ENCODE data around the gene HSPD1.
"Not testable (repeated sequence)": the region's sequence is repeated elsewhere in the genome, so short reads cannot be mapped to it uniquely, and the experiment has no call there.

Gene HSPD1

DNA sequence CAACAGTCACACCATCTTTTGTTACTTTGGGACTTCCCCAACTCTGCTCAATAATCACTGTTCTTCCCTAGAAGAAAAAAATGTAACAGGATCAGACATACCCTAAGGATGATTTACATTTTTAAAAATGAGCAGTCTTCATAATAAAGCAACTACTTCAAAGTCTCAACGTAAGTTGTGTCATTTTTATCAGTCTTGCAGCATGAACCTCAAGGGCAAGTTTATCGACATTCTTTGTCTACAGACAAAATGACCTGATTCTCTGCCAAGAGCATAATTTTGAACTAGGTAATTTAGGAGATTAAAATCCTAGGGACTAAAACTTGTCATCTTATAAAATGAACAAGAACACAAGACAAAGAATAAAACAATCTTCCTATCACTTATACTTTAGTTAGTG is 2.3 kb downstream of the HSPD1 start:
- DNase-seq (ENCODE audit: extremely low read depth in 1 of 2, low read depth in 1 of 2), result no peak

DNA sequence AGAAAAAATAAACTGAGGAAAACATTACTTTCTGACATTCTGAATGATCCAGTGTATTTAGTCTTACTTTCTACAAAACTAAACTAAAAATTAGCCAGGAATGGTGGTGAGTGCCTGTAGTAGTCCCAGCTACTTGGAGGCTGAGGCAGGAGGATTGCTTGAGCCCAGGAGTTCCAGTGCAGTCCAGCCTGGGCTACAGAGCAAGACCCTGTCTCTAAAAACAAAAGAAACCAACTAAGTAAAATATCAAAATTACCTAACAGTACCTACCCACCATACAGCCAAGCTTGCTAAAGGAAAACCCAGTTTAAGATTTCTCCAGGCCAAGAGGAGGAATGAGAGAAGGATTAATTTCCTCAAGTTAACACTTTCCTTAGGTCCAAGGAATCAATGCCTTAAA is 2.9 kb downstream of the HSPD1 start:
- no peak for DNase-seq (ENCODE audit: extremely low read depth in 1 of 2, low read depth in 1 of 2)

DNA sequence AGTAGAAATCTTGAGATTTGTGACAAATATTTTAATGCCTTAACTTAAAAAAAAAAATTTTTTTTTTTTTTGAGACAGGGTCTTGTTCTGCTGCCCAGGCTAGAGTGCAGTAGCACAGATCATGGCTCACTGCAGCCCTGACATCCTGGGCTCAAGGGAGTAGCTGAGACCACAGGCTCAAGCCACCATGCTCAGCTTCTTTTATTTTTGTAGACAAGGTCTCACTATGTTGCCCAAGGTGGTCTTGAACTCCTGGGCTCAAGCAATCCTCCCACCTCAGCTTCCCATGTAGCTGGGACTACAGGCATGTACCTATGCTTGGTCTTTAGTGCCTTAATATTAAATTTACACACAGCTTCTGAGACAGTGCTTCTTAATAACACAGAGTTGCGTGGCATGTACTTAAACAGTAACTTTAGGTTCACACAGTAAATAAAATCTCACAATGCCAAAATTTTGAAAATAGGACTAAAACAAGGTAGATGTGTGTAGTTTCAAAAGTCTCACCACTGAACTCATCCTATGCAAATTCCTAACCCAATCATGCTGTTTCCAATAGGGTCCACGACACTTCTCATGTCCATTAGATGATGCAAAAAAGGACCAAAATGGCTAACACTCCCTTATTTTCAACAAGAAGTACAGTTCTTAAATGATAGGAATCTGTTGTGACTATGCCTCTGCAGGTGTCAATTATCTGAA is 4.1 kb downstream of the HSPD1 start:
- no peak for DNase-seq (ENCODE audit: extremely low read depth in 1 of 2, low read depth in 1 of 2)

DNA sequence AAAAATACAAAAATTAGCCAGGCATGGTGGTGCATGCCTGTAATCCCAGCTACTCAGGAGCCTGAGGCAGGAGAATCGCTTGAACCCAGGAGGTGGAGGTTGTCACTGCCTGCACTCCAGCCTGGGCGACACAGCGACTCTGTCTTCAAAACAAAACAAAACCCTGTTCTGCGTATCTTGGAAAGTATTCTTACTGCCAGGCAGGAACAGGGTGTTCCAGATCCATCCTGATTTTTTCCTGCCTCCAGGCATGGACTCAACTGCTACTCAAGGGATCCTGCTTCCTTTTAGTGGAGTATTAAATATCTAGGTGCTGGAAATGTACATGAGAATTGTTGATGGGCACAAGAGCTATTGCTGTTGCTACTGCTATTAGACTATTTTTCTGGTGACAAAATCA is 12.3 kb downstream of the HSPD1 start:
- DNase-seq (ENCODE audit: extremely low read depth in 1 of 2, low read depth in 1 of 2), result no peak

DNA sequence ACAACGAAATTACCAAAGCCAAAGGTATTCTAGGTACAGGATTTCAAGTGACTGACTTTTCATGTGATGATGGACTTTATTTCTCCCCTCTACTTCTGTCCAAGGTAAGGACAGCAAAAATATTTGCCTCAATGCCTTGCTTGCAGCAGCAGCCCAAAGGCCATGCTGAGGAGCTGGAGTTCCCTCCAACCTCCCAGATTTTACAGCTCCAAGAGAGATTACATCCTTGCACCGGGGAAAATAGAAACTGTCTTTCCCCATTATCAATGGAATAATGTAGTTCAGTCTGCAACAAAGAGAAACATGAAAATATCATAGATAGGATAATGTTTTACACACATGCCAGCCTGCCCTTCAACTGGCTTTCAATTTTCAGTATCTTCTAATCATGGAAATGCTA is 13.5 kb downstream of the HSPD1 start:
- no peak for DNase-seq (ENCODE audit: extremely low read depth in 1 of 2, low read depth in 1 of 2)

DNA sequence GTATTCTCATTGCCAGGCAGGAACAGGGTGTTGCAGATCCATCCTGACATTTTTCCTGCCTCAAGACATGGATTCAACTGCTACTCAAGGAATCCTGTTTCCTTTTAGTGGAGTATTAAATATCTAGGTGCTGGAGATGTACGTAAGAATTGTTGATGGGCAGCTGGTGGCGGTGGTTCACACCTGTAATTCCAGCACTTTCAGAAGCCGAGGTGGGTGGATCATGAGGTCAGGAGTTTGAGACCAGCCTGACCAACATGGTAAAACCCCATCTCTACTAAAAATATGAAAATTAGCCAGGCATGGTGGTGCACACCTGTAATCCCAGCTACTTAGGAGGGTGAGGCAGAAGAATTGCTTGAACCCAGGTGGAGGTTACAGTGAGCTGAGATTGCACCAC is 15.4 kb downstream of the HSPD1 start:
- DNase-seq (ENCODE audit: extremely low read depth in 1 of 2, low read depth in 1 of 2), result not testable (repeated sequence)

DNA sequence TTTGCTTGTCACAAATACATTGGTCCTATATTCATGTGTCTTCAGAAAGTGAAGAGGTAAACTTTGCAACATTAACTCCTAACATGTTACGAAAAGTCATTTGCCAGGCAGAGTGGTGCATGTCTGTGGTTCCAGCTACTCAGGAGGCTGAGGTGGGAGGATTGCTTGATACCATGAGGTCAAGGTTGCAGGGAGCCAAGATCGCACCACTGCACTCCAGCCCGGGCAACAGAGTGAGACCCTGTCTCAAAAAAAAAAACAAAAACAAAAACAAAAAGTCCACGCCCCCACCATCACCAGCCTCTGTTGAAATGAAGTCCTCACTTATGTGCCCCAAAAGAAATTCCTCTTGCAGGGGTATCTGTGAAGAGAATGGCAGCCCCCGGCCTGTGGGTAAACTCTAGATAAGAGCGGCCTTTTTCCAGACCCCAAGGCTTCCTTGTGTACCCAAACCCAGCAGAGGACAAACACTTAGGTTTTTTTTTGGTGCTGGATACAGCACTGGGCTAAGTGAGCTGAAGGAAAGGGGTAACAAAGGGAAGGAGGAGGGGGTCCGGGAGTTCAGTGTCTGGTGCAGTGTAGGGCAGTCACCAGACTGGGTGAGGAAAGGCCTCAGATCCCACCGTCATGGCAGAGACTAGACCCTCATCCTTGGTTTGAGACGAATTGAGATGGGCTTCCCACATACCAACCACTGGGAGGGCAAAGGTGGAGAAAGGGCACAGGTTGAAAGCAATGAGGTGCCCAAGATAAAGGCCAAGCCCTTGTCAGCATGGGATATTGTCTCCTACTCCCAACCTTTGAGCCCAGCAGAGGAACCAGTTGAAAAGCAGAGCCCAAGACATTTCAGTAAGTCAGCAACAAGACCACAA is 19.2 kb downstream of the HSPD1 start:
- no peak for DNase-seq (ENCODE audit: extremely low read depth in 1 of 2, low read depth in 1 of 2)

DNA sequence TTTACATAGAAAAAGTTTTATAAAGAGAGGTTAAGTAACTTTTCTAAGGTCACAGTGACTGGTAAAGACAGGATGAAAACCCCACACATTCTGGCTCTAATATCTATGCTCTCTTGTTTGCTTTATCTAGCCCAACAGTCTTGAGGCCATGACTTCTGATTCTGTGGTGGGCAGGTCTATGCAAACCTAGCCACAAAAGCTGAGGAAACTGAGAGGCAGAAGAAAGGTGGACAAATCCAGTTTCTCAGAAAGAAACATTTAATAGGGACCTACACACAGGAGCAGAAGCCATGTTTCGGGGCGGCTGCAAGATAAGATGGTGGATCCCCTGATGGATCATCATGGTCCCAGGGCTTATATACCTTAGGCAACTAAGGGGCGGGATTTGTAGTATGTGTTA is 21.8 kb downstream of the HSPD1 start:
- DNase-seq (ENCODE audit: extremely low read depth in 1 of 2, low read depth in 1 of 2), result no peak

DNA sequence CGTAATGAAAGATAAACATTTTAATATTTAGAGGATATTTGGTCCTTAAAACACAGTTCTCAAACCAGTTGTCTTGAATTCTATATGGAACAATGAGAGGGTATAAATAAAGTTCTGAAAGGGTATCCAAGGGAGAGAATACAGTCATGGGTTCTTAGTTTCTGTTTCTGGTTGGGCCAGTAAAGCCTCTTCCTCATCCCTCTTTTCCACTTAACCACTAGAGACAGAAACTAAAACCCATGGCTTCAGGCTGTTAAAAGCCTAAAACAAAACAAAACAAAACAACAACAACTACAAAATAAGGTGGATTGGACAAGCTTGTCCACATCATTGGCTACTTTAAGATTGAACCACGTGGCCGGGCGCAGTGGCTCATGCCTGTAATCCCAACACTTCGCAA is 27.5 kb downstream of the HSPD1 start:
- DNase-seq (ENCODE audit: extremely low read depth in 1 of 2, low read depth in 1 of 2), result no peak

DNA sequence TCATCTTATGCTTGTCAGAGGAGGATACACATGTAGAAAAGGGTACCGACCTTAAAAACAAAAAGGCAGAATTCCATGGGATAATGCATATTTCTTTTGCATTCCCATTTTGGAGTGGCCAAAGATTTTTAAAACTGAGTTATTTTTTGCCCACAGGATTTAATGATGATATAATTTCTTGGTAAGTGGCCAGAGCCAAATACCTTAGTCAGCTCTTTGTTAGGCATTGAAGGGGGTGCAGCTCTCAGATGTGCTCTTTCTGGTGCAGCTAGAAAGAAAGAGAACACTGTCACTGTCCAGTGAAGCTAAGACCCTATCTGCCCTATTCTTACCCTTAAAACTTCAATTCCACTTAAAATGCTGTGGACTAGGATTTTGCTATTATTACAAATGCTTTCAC is 35.5 kb downstream of the HSPD1 start:
- DNase-seq (ENCODE audit: extremely low read depth in 1 of 2, low read depth in 1 of 2), result no peak

DNA sequence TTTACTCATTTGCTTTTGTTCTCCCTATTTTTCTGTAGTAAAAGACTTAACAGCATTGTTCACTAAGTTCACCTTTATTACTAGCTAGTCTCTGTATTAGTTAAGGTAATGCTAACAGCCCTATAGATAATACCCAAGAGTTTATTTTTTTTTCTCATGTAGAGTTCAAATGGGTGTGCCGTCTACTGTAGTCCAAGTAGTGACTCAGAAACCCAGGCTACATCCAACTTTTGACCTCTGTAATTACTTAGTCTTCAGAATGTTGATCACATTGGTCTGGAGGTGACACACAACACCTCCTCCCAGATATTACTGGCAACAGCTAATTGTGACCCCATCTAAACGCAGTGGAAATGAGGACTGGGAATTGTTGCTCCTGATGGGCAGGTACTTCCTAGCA is 38.6 kb downstream of the HSPD1 start:
- no peak for DNase-seq (ENCODE audit: extremely low read depth in 1 of 2, low read depth in 1 of 2)

DNA sequence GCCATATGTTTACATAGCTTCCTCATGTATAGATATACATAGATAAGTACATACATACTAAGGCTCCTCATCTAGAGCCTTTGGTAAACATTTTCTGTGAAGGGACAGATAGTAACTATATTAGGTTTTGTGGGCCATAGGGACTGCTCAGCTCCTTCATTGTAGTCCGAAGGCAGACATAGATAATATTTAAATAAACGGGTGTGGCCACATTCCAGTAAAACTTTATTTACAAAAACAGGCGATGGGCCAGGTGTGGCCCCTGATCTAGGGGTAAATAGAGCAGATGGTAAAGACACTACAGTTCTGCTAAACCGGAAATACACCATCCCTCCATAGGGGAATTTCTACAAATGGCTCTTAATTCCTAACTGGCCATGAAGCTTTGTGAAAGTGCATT is 39.0 kb downstream of the HSPD1 start:
- DNase-seq (ENCODE audit: extremely low read depth in 1 of 2, low read depth in 1 of 2), result no peak

DNA sequence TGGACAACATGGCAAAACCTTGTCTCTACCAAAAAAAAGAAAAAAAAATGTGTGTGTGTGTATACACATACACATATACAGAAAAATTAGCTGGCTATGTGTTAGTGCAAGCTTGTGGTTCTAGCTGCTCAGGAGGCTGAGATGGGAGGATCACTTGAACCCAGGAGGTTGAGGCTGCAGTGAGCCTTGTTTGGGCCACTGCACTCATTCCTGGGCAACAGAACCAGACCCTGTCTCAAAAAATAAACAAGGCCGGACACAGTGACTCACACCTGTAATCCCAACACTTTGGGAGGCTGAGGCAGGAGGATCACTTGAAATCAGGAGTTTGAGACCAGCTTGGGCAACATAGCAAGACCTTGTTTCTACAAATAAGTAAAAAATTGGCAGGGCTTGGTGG is 44.2 kb downstream of the HSPD1 start:
- DNase-seq (ENCODE audit: extremely low read depth in 1 of 2, low read depth in 1 of 2), result no peak

DNA sequence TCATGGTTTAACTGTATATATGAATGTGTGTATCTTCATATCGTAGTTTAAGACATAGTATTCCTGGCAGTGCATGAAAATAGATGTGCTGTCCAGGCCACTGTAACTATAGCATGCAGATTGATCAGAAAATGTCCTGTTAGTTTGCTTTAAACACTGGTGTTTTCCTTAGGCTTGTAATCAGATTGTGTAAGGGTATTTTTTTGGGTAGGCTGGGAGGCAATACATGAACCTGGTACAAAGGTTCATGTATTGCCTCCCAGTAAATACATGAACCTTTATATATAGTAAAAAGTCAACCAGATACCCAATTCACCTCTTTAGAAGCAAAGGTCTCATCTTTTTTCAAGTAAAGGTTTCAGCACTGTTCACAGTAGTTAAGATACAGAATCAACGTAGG is 44.7 kb downstream of the HSPD1 start:
- no peak for DNase-seq (ENCODE audit: extremely low read depth in 1 of 2, low read depth in 1 of 2)

DNA sequence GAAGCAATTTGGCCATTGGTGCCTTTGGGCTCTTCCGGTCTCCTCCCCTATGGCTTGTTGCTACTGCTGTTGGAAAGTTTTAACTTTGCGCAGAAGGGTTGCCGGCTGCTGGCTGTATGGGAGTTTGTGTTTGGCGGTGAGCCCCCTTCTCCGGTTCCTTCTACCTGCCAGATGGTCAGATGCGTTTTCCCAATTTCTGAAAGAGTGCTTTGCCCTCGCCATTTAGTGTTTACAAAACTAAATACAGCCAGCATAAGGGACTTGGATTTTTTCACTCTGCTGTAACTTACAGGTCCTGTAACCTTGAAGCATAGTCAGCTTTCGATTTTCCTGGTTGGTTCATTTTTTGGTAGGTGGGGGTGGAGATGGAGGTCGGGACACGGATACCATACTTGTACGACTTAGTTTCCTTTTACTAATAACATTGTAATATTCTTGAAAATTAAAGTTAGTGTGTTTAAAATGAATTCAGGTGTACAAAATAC is 45.7 kb downstream of the HSPD1 start:
- DNase-seq (ENCODE audit: extremely low read depth in 1 of 2, low read depth in 1 of 2), result no peak

DNA sequence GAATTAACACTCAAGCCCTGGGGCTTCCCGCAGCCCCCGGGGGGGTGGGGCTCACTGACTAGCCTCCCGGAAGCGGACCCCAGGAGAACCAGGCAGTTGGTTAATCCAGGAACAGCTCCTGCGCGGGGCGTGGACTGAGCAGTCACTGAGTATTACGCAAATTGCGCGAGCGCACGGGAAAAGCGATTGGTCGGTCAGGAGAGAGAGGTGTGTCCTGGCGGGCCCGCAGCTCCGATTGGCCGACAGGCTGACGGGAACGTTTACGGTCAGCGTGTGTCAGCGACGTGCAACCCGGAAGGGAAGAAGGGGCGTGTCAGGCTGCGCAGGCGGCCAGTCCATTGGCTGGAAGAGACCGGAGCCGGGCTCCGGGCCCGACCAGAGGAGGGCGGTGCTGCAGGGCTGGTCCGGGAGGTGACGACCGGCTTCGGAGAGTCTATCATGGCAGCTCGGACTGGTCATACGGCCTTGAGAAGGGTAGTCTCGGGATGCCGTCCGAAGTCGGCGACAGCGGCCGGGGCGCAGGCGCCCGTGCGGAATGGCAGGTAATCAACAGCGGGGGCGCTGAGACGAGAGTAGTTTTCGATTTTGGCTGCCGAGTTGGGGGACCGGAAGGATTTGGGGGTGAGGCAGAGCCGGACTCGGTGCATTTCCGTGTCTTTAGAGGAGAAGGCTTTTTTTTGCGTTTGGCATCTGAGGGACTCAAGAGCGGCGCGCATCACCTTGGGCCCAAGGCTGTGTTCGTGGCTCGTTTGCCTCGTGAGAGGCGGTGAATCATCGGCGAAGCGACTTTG is 46.3 kb downstream of the HSPD1 start, which contains the start of gene COQ10B:
Gene COQ10B, plus strand, starts transcription at position 430 of the 791 bp plus-strand sequence. Its CDS starts 9 bp downstream, at position 439.
- DNase-seq (ENCODE audit: extremely low read depth in 1 of 2, low read depth in 1 of 2), result peak; percentile 94 to 97

DNA sequence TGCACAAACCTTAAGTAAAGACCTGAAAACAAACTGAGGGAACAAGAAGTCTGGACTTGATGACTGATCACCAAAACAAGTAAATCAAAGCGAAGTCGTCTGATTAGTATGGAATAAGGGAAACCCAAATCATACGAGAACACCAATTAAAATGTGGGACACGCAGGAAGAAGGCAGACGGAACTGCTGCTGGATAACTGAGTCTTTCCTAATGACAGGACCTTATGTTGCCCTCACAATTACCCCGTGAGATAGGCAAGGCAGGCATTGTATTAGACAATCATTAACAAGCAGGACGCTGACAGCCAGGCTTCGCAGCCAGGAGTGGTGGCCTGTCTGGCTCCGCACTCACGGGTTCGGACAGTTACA is 46.9 kb downstream of the HSPD1 start:
- no peak for DNase-seq (ENCODE audit: extremely low read depth in 1 of 2, low read depth in 1 of 2)

DNA sequence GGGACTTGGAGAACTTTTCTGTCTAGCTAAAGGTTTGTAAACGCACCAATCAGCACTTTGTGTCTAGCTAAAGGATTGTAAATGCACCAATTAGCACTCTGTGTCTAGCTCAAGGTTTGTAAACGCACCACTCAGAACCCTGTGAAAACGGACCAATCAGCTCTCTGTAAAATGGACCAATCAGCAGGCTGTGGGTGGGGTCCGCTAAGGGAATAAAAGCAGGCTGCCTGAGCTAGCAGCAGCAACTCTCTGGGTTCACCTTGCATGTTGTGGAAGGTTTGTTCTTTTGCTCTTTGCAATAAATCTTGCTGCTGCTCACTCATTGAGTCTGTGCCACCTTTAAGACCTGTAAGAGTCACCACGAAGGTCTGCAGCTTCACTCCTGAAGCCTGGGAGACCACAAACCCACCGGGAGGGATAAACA is 48.7 kb downstream of the HSPD1 start:
- DNase-seq (ENCODE audit: extremely low read depth in 1 of 2, low read depth in 1 of 2), result not testable (repeated sequence)

DNA sequence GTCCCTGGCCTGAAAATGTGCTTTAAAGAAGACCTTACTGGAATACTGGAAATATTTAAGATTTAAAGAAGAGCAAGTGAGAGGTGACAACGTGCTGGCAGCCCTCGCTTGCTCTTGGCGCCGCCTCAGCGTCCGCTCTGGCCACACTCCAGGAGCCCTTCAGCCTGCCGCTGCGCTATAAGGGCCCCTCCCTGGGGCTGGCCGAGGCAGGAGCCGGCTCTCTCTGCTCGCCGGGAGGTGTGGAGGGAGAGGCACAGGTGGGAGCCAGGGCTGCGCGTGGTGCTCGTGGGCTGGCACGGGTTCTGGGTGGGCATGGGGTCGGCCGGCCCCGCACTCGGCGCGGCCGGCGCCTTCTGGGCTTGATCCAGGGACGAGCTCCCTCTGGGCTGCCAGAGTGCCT is 49.2 kb downstream of the HSPD1 start:
- no peak for DNase-seq (ENCODE audit: extremely low read depth in 1 of 2, low read depth in 1 of 2)

DNA sequence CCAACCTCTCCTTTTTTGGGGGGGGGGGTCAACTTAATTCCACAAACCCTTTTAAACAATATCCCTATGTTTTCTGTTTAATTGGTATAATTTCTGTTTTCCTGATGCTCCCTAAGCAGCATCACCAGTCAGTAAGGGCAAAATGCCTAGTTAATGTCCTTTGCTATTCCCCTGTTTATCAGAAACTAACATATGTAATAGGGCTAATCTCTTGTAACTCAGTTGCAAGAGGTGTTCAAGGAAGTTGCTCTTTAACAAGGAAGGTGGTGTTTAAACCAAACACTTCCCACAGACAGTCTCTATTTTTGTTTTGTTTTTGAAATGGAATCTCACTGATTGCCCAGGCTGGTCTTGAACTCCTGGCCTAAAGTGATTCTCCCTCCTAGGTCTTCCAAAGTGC is 52.8 kb downstream of the HSPD1 start:
- no peak for DNase-seq (ENCODE audit: extremely low read depth in 1 of 2, low read depth in 1 of 2)

DNA sequence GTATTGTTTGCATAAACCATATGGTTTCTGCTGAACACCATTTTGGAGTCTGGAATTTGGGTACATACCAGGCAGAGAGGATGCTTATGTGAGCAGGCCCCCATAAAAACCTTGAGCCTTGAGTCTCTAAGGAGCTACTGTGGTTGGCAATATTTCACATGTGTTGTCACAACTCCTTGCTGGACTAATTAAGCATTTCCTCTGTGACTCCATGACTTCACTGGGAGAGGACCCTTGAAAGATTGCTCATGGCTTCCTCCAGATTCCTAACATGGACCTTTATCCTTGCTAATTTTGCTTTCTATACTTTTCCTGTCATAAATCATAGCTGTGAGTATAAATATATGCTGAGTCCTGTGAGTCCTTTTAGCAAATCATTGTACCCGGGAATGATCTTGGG is 53.9 kb downstream of the HSPD1 start:
- DNase-seq (ENCODE audit: extremely low read depth in 1 of 2, low read depth in 1 of 2), result no peak
